IPS-11a (cell line): ENCODE measurements around the gene MAGIX.
A peak's percentile ranks its signal among the peaks of the same experiment; 100 is the strongest.
"Not testable (repeated sequence)": the region's sequence is repeated elsewhere in the genome, so short reads cannot be mapped to it uniquely, and the experiment has no call there.

Experiments used
- H3K4me3 ChIP-seq: one replicate; pipeline ENCODE4 v1.5.1; 2013; ENCODE audit warnings: low read depth, low read length, control low read depth

MAGIX gene

GRCh38 chrX:49157194-49157593 lies 5.4 kb upstream of the MAGIX start:
- no peak overlapping the region for H3K4me3 ChIP-seq

GRCh38 chrX:49160908-49161307 lies 1.6 kb upstream of the MAGIX start:
- H3K4me3 ChIP-seq = no peak overlapping the region

DNA sequence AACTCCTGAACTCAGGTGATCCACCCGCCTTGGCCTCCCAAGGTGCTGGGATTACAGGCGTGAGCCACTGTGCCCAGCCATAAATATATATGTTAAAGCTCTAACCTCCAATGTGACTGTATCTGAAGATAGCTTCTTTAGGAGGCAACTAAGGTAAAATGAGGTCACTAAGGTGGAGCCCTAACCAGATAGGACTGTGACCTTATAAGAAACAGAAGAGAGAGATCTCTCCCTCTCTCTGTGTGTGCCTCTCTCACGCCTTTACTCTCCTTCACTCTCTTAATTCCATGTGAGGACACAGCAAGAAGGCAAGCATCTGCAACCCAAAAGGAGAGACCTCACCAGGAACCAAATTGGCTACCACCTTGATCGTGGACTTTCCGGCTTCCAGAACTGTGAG lies 926 bp upstream of the MAGIX start:
- H3K4me3 ChIP-seq = no peak overlapping the region

DNA sequence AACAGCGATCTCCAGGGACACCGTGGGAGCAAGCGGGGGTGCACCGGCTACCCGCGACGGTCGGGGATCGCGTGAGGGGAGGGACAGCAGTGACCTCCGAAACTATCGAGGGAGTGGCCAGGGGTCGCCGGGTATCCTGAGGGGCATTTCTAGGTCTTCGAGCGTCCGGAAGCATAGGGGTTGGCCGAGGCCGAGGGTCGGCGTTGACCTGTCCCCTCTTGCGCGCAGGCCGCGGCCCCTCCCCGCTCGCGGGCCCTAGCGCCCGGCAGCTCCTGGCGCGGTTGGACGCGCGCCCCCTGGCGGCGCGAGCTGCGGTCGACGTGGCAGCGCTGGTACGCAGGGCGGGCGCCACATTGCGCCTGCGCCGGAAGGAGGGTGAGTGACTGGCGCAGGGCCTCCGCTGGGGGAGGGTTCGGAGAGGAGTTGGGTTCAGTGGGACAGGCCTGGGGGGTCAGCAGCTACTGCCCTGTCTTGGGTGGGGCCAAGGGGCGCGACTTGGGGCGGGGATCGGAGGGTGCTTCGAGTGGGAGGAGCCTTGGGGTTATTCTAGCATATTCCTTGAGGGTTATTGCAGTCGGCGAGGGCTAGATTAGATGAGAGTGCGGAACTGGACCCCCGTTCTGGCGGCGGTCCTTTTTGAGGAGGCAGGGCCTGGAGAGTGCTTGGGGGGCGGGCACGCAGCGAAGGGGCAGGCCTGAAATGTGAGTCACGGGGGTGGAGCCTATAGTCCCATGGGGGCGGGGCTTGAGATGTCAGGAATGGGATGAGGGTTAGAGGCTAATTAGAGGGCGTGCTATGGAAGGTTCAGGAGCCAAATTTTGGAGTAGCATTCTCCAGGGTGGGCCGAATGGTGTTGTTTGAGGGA lies 1.2 kb downstream of the MAGIX start:
- peak overlapping the region; percentile 37 for H3K4me3 ChIP-seq

- no peak overlapping the region for H3K4me3 ChIP-seq
Measured at GRCh38 chrX:49164589-49165360, 2.2 kb downstream of the MAGIX start.

GRCh38 chrX:49165901-49166881 lies 3.6 kb downstream of the MAGIX start:
- peak overlapping the region; percentile 4 for H3K4me3 ChIP-seq

DNA sequence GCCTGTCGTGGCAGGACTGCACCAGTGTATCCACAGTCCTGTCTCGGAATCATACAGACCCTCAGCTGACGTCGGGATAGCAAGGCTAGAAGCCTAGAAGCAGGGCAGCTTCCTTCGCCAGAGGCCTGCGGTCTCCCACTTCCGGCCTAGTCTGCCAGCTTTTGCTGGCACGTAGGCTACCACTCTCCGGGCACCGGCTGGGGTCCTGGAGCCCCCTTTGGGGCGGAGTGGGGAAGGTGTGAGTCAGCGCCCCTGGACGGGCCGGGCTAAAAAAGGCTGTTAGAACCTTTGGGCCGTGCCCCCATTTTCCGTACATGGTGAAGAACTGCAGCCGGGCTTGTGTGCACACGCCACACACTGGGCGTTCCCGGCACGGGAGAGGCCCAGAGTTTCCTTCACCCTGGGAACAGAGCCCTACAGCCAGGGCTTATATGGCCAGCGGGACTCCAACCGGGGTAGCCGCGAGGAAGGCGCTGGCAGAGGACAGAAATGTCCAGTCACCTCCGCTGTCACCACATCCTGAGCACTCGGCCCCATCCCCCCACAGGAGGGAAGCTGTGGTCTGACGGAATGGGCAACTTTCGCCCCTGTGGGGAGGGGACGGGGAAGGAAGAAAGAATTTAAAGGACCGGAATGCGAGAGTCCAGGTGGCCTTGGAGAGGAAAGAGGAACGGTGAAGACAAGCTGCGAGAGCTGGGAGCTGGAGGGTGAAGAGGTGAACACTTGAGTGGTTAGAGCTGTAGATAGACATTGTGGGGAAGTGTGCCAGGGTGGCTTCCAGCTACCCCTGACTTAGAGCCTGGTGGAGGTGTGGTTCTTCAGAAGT lies 4.6 kb downstream of the MAGIX start:
- peak overlapping the region; percentile 4 for H3K4me3 ChIP-seq

DNA sequence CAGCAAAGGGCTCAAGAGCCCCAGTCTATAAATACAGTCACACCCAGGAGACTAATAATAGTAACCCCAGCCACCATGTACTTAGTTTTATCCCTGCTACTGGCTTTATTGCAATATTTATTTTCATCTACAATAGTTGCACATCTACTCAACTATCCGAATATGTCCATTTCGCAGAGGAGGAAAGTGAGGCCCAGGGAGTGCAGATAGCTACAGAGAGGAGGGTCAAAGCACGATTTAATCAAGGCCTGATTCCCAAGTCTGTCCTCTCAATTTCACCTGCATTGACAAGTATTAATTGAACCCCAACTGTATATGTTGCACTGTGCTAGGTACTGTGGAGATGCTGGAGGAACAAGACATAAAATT lies 5.2 kb downstream of the MAGIX start:
- no peak overlapping the region for H3K4me3 ChIP-seq

- H3K4me3 ChIP-seq = peak within 1 kb of the TSS; percentile 43
Measured at GRCh38 chrX:49171752-49172279, 9.3 kb downstream of the MAGIX start, which contains the start of gene PLP2. TSS of gene PLP2 (plus strand) at chrX:49171898. CDS start at chrX:49172001, 103 bp downstream.

DNA sequence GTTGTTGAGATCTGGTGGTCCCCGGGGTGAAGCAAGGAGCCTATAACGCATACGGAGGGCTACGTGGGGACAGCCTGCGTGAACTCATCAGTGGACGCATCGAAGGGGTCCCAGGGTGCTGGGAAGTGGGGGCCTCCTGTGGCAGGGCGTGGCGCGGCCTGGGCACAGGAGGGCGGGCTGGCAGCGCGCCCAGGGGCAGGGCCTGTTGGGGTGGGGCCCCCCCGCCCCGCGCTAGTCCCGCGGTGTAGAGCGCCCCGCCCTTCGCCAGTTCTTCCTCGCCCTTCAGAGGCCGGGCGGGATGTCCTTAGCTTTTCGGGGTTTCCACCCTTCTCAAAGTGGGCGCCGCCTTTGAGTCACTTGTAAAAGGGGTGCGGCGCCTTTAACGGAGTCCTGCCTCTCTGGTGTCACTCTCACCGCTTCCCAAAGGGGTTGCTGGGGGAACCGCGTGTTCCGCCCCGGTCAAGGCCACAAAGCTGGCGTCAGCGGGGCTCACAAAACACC lies 9.8 kb downstream of the MAGIX start:
- peak overlapping the region; percentile 37 for H3K4me3 ChIP-seq

- not testable (repeated sequence) for H3K4me3 ChIP-seq
Measured at GRCh38 chrX:49173544-49173943, 11.0 kb downstream of the MAGIX start.

GRCh38 chrX:49174723-49175122 lies 12.2 kb downstream of the MAGIX start:
- no peak overlapping the region for H3K4me3 ChIP-seq

DNA sequence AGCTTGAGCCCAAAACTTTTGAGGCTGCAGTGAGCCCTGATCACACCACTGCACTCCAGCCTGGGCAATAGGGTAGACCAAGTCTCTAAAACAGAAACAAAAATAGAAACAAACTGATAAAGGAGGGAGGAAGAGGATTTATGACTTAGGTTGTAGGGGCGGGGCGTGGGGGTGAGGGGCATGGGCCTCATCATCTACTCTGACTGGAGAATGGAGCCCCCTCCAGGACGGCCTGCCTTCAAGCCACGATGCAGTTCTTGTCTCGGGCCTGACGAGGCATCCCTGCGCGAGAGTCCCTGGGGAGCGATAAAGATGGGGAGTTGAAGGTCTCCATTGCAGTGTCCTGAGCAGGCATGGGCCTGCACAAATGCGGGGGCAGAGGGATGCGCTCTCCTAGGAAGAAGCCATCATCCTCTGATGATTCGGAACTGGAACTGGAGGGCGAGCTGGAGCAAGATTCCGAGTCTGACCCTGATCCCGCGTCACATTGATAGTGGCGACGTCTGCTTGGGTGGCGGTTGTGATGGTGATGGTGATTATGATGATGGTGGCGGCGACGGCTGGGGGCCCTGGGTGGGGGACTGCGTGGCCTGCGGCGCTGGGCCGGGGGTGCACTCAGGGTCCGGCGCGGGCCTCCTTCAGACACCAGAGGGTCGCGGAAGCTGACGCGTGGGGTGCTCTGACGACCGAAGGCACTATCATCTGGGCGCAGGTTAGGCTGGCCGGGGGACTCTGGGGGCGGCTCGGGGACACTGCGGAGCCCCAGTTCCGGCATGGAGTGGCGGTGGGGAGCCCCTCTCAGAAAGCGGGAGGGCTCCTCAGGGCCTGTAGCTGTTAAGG lies 13.1 kb downstream of the MAGIX start:
- H3K4me3 ChIP-seq = no peak overlapping the region

GRCh38 chrX:49176421-49177326 lies 14.1 kb downstream of the MAGIX start:
- no peak overlapping the region for H3K4me3 ChIP-seq

GRCh38 chrX:49177338-49177833 lies 14.8 kb downstream of the MAGIX start:
- no peak overlapping the region for H3K4me3 ChIP-seq

GRCh38 chrX:49177873-49178480 lies 15.4 kb downstream of the MAGIX start:
- no peak overlapping the region for H3K4me3 ChIP-seq

DNA sequence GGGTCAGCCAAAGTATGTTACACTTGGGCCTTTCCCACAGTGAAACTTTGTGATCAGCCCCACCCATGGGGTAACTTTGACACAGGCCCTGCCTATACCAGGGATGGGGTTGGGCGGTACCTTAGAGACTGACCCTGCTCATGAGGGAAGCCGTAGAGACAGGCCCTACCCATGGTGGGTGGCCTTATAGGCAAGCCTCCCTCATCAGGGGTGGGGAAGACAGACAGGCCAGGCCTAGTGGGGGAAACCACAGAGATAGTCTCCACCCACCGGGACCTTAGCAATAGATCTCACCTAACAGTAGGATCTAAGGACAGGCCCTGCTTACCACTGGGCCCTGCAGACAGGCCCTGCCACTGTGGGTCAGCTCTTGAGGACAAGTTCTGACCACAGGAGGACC lies 16.0 kb downstream of the MAGIX start:
- H3K4me3 ChIP-seq = no peak overlapping the region
